GM23248 (cell line): ENCODE data around the gene JPT1.

Experiments used
- EZH2 ChIP-seq: fragments of 200-600 bp; sonication (generic); IDR thresholded peaks from 2 replicates; pipeline ENCODE4 v1.6.1; 2018; ENCODE audit warnings: antibody characterized with exemption, mild to moderate bottlenecking; ENCODE audit not compliant: insufficient read depth, poor library complexity, severe bottlenecking
- EZH2phosphoT487 ChIP-seq: fragments of 200-600 bp; sonication (generic); IDR thresholded peaks from 2 replicates; pipeline ENCODE4 v1.6.1; 2018; ENCODE audit warnings: antibody characterized with exemption, moderate library complexity, mild to moderate bottlenecking, low read depth; ENCODE audit not compliant: insufficient read depth

GRCh38 chr17:75155191-75155601 lies 884 bp upstream of the JPT1 start:
- TF ChIP-seq EZH2 (no peak), EZH2phosphoT487 (no peak)
